Loucy (cell line): ENCODE results near the gene OPA3.

Experiments
- H2AFZ ChIP-seq: fragments of 200-600 bp; sonication (generic); 2 replicates; pipeline ENCODE4 v1.6.0; 2016; ENCODE audit warnings: antibody characterized with exemption, mild to moderate bottlenecking, low read length, moderate library complexity
- H3F3A ChIP-seq: fragments of 200-600 bp; 2 replicates; pipeline ENCODE4 v1.6.0; 2016; ENCODE audit warnings: antibody characterized with exemption, low read depth, mild to moderate bottlenecking
- H3K27me3 ChIP-seq: fragments of 200-600 bp; sonication (generic); 2 replicates; pipeline ENCODE4 v1.6.1; 2014; ENCODE audit warnings: low read length, mild to moderate bottlenecking; ENCODE audit not compliant: insufficient read depth, poor library complexity, severe bottlenecking
- H3K36me3 ChIP-seq: fragments of 200-600 bp; sonication (generic); 2 replicates; pipeline ENCODE4 v1.6.1; 2016; ENCODE audit warnings: low read length; ENCODE audit not compliant: insufficient read depth
- H3K4me1 ChIP-seq: fragments of 200-600 bp; sonication (generic); 2 replicates; pipeline ENCODE4 v1.5.1; 2014; ENCODE audit warnings: low read length, mild to moderate bottlenecking; ENCODE audit not compliant: insufficient read depth, poor library complexity, severe bottlenecking
- H3K4me2 ChIP-seq: fragments of 200-600 bp; sonication (generic); 2 replicates; pipeline ENCODE4 v1.6.0; 2014; ENCODE audit warnings: antibody characterized with exemption, low read length, low read depth, mild to moderate bottlenecking; ENCODE audit not compliant: poor library complexity, severe bottlenecking
- H3K4me3 ChIP-seq: fragments of 200-600 bp; sonication (generic); 2 replicates; pipeline ENCODE4 v1.5.1; 2014; ENCODE audit warnings: low read length, mild to moderate bottlenecking, mixed read lengths; ENCODE audit not compliant: poor library complexity, severe bottlenecking
- H3K79me2 ChIP-seq: fragments of 200-600 bp; sonication (generic); 2 replicates; pipeline ENCODE4 v1.6.1; 2014; ENCODE audit warnings: low read length; ENCODE audit not compliant: insufficient read depth
- H3K9ac ChIP-seq: fragments of 200-600 bp; sonication (generic); 2 replicates; pipeline ENCODE4 v1.6.0; 2014; ENCODE audit warnings: mild to moderate bottlenecking, low read depth, low read length, moderate library complexity; ENCODE audit not compliant: poor library complexity, severe bottlenecking
- H3K9me2 ChIP-seq: fragments of 200-600 bp; sonication (generic); replicated peaks from 2 replicates; pipeline ENCODE4 v1.6.1; 2016; ENCODE audit warnings: low read depth, low read length, mixed read lengths
- H3K9me3 ChIP-seq: fragments of 200-600 bp; sonication (generic); 2 replicates; pipeline ENCODE4 v1.6.1; 2014; ENCODE audit warnings: mild to moderate bottlenecking, antibody characterized with exemption, low read length, low read depth; ENCODE audit not compliant: insufficient read depth
- H4K20me1 ChIP-seq: fragments of 200-600 bp; sonication (generic); 2 replicates; pipeline ENCODE4 v1.6.0; 2014; ENCODE audit warnings: antibody characterized with exemption, low read length, mild to moderate bottlenecking; ENCODE audit not compliant: insufficient read depth, poor library complexity, severe bottlenecking
- CTCF ChIP-seq: fragments of 200-600 bp; sonication (generic); conservative IDR thresholded peaks from 2 replicates; pipeline ENCODE4 v1.5.1; 2014; ENCODE audit warnings: mild to moderate bottlenecking, antibody characterized with exemption, low read length
- EZH2phosphoT487 ChIP-seq: fragments of 200-600 bp; IDR thresholded peaks from 2 replicates; pipeline ENCODE4 v1.6.1; 2018; ENCODE audit warnings: antibody characterized with exemption, mild to moderate bottlenecking, moderate library complexity, borderline replicate concordance

OPA3 gene

GRCh38 chr19:45560038-45560437 lies 24.6 kb downstream of the OPA3 start:
- H3K79me2 ChIP-seq = peaks cover 5% of the 10 kb centered on the region; the same call in 1 of the 2 replicates
- H3K27me3 ChIP-seq = no peaks in the 10 kb centered on the region
- no peak overlapping the region for H3K4me3 ChIP-seq
- H3K9me2 ChIP-seq = no peaks in the 10 kb centered on the region
- no peaks in the 10 kb centered on the region for H3F3A ChIP-seq
- no peaks in the 10 kb centered on the region for H3K4me1 ChIP-seq
- H3K9ac ChIP-seq = no peak overlapping the region
- peaks cover 6% of the 10 kb centered on the region for H4K20me1 ChIP-seq
- no peak overlapping the region for H3K4me2 ChIP-seq
- no peaks in the 10 kb centered on the region for H3K36me3 ChIP-seq
- H3K9me3 ChIP-seq = no peaks in the 10 kb centered on the region
- no peak overlapping the region for H2AFZ ChIP-seq
- TF ChIP-seq EZH2phosphoT487 (no peak), CTCF (no peak)

GRCh38 chr19:45558399-45558878 lies 26.2 kb downstream of the OPA3 start:
- no peak overlapping the region for H3K4me3 ChIP-seq
- H3K36me3 ChIP-seq = peaks cover 1% of the 10 kb centered on the region; the same call in 1 of the 2 replicates
- H3K4me2 ChIP-seq = no peak overlapping the region
- H3K4me1 ChIP-seq = no peaks in the 10 kb centered on the region
- H2AFZ ChIP-seq = no peak overlapping the region
- H3K9me3 ChIP-seq = no peaks in the 10 kb centered on the region
- peaks cover 6% of the 10 kb centered on the region for H4K20me1 ChIP-seq
- no peak overlapping the region for H3K9ac ChIP-seq
- no peaks in the 10 kb centered on the region for H3K9me2 ChIP-seq
- H3K79me2 ChIP-seq = peaks cover 5% of the 10 kb centered on the region; the same call in 1 of the 2 replicates
- TF ChIP-seq EZH2phosphoT487 (no peak), CTCF (peak; percentile 92)
- no peaks in the 10 kb centered on the region for H3K27me3 ChIP-seq
- H3F3A ChIP-seq = no peaks in the 10 kb centered on the region

- Histone ChIP-seq H3K9me2 (no peaks in the 10 kb centered on the region), H3K9me3 (no peaks in the 10 kb centered on the region), H3K9ac (no peak overlapping the region), H3K27me3 (no peaks in the 10 kb centered on the region), H3K79me2 (peaks cover 5% of the 10 kb centered on the region; the same call in 1 of the 2 replicates), H3K36me3 (peaks cover 8% of the 10 kb centered on the region; the same call in 1 of the 2 replicates), H3F3A (no peaks in the 10 kb centered on the region), H3K4me1 (no peaks in the 10 kb centered on the region), H4K20me1 (peaks cover 6% of the 10 kb centered on the region), H2AFZ (no peak overlapping the region), H3K4me2 (no peak overlapping the region), H3K4me3 (no peak overlapping the region)
- TF ChIP-seq EZH2phosphoT487 (no peak), CTCF (no peak)
Measured at GRCh38 chr19:45556835-45557234, 27.8 kb downstream of the OPA3 start.
